HG03060 (cell line): ENCODE measurements around the gene SH3BGRL3.
A peak's percentile ranks its signal among the peaks of the same experiment; 100 is the strongest.

ENCODE experiments used
- ATAC-seq: cut with Tn5 transposase; IDR thresholded peaks from one replicate; pipeline ENCODE4 v1.9.1; 2021; ENCODE audit warnings: low read depth, moderate number of reproducible peaks; ENCODE audit not compliant: unreplicated experiment

SH3BGRL3 gene

GRCh38 chr1:26277261-26277661 lies 2.6 kb upstream of the SH3BGRL3 start:
- no peak for ATAC-seq

- ATAC-seq = no peak
Observed at GRCh38 chr1:26277719-26278118, 2.2 kb upstream of the SH3BGRL3 start.

- ATAC-seq = no peak
Observed at GRCh38 chr1:26278303-26278702, 1.6 kb upstream of the SH3BGRL3 start.

DNA sequence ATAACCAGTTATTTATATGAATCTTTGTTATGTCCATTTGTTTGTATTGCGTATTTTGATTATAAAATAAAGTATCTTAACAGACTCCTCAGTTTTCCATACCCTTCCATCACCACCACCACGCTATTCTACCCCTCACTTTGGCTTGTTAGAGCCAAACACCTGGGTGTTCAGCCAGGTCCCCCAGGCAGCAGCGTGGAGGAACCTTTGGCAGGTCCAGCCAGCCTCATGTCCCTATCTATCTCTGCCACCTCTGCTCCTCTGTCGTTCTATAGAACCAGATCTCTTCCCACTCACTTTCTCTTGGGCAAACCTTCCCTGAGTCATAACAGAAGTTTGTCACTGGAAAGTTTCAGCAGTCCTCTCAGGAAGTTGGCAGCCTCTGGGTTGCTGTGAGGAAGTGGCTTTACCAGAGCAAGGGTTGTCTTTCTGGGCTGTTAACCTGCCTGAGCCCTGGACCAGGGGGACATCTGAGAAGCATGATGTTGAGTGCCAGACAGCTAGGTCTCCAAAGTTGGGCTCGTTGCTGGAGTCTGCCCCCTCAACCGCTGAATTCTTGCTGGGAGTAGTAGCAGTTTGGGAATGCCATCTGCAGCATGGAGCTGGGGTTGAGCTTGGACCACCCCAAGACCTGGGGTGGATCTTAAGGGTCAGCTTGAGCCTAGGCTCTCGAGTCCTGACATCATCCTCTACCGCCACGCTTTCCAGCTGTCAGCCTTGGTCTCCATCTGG lies 996 bp upstream of the SH3BGRL3 start:
- no peak for ATAC-seq

GRCh38 chr1:26280333-26281042 lies 602 bp downstream of the SH3BGRL3 start:
- no peak for ATAC-seq

DNA sequence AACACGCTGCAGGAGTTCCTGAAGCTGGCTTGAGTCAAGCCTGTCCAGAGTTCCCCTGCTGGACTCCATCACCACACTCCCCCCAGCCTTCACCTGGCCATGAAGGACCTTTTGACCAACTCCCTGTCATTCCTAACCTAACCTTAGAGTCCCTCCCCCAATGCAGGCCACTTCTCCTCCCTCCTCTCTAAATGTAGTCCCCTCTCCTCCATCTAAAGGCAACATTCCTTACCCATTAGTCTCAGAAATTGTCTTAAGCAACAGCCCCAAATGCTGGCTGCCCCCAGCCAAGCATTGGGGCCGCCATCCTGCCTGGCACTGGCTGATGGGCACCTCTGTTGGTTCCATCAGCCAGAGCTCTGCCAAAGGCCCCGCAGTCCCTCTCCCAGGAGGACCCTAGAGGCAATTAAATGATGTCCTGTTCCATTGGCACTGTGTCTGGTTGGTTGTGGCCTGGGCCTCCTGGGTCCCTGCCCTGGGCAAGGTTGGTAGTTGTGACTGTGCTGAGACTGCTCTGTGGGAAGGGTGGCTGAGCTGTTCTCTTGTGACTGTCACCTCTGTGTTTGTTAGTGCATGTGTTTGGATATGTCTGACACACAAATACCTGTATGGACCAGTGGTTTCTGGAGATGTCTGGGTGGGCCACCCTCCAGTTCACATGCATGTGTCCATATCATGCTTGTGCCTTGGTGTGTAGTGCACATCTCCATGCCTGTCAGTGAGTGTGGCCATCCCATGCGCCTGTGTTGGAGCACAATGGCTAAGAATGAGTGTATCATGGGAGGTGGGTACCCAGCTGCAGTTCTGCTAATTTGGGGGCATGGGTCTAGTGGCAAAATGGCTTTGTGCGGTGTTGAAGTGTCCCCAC lies 1.4 kb downstream of the SH3BGRL3 start:
- no peak for ATAC-seq

DNA sequence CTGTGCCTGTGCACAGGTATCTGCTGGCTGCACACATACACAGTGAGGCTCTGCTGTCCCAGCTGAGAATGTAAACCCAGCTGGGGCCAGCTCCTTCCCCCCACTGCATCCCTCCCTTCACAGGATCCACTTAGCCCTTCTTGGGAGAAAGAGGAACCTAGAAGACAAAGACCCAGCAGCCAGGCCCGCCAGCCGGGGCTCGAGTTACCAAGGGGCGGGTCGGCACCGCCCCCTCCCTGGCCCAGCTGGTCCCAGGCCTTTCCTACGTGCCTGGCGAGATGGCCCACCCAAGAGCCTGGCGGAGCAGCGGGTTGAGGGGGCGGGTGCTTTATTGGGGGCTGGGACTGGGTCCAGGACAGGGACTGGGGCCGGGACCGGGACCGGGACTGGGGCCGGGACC lies 2.1 kb downstream of the SH3BGRL3 start:
- ATAC-seq = no peak

DNA sequence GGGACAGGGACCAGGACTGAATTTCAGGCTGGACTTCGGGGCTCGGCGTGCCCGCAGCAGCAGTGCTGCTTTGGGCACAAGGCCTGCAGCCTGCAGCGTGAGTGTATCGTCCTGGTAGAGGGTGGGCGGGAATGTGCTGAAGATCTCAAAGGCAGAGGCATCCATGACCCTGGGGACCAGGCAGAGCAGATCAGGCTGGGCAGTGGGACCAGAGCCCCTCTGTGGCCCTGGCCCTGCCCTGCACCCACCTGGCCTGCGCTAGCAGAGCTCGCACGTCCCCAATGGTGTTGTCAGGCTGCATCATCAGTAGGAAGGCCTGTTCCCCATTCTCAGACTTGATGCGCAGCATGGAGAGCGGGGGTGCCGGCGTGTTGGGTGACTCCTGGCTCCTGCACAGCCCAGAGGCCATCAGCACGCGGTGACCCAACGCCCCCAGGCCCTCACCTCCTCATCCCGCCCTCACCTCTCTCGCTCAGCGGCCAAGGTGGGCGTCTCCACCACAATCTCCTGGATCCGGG lies 2.6 kb downstream of the SH3BGRL3 start:
- no peak for ATAC-seq

DNA sequence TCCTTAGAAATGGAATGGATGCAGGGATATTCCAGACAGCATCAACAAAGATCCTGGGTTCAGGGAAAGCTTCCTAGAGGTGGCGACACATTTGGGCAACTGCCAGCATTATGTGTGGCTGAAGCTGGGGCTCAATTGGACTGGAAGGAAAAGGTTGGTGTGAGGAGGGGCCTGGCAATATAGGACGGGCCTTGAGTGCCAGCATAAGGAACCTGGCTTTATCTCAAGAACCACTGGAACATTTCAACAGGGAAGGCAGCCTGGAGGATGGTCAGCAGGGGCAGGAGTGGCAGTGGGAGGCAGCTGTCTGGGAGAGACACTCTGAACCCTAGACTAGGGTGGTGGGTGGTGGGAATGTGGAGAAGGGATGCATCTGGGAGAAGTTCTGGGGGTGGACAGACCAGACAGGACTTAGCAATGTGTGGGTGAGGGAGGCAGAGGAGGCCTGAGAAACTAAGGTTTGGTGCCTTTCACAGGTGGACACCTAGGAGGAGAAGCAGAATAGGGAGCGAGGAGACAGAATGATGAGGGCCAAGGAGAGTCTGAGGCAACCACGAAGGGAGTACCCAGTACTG lies 3.5 kb downstream of the SH3BGRL3 start:
- no peak for ATAC-seq

- no peak for ATAC-seq
Observed at GRCh38 chr1:26283871-26284596, 4.1 kb downstream of the SH3BGRL3 start.

- ATAC-seq = peak; percentile 36
Observed at GRCh38 chr1:26284597-26285347, 4.9 kb downstream of the SH3BGRL3 start.

GRCh38 chr1:26285366-26286063 lies 5.6 kb downstream of the SH3BGRL3 start:
- ATAC-seq = no peak

DNA sequence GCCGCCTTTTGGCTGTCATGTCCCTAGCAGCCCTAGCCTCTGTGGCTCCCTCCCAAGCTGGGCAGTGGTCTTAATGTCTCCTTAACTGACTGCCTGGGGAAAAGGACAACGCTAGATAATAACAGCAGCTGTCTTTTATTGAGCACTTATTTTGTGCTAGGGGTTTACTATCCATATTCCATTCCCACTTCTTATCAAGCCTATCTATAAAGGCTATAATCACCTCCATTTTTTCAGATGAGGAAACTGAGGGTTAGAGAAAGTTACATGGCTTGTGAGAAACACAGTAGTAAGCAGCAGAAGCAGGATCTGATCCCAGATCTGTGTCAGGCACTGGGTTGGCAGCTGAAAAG lies 6.2 kb downstream of the SH3BGRL3 start:
- ATAC-seq = no peak

DNA sequence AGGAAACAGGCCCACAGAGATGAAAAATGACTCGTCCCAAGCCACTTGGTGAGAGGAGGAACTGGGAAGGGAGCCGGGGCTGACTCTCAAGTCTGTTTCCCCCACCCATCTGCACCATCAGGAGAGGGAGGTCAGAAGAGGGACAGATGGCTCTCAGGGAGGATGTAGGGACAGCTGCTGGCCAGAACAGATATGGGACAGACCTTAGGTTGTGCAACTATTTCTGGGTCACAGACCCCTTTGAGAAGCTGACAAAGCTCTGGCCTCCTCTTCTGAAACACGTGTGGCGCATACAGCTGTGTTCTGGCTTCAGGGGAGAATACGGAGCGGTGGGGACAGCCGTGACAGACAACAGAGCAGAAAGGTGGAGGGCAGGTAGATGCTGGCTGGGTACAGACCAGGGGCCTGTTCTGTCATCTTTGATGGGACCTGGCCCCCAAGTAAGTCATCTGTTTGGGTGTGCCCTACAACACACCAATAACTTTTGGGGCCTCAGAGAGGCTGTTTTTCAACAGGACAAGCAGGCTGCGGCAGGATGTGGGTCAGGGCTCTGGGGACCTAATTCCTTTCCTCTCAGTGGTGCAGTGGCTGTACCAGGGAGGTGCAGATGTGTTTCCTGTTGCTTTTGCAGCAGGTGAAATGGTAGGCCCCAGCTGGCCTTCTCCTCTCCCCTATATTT lies 7.3 kb downstream of the SH3BGRL3 start:
- ATAC-seq = no peak

- no peak for ATAC-seq
Observed at GRCh38 chr1:26287811-26288210, 7.9 kb downstream of the SH3BGRL3 start.

- no peak for ATAC-seq
Observed at GRCh38 chr1:26288311-26288941, 8.5 kb downstream of the SH3BGRL3 start.

- ATAC-seq = no peak
Observed at GRCh38 chr1:26289158-26290059, 9.5 kb downstream of the SH3BGRL3 start.
